Fibroblast of the aortic adventitia (primary cell): ENCODE measurements around the gene DPH6. TPM values are rescaled to one million over a fixed set of nuclear protein-coding genes. Genes with fewer than 3 reads are reported as not detected.
"Not testable (repeated sequence)": the region's sequence is repeated elsewhere in the genome, so short reads cannot be mapped to it uniquely, and the experiment has no call there.

Experiments
- DNase-seq: peaks from one replicate; pipeline ENCODE4 v3.0.0-alpha.2; 2010; ENCODE audit warnings: low read depth
- H3K4me3 ChIP-seq: 2 replicates; pipeline ENCODE4 v1.5.1; 2011; ENCODE audit warnings: low read depth, mild to moderate bottlenecking, control low read depth, low read length, moderate library complexity
- CTCF ChIP-seq: IDR thresholded peaks from 2 replicates; pipeline ENCODE4 v1.5.1; 2011; ENCODE audit warnings: mild to moderate bottlenecking, low read length, control low read depth, inconsistent platforms; ENCODE audit not compliant: insufficient read depth
- total RNA-seq: library from RNA; depleted of rRNA; stranded (reverse); fragments of >200 nt; gene quantifications from 2 replicates; pipeline ENCODE4 v1.2.3, GENCODE V29; 2012; ENCODE audit warnings: low replicate concordance

DPH6 gene
- total RNA-seq, 1 donor, result 23.3 TPM

GRCh38 chr15:35397027-35397426 is 148.9 kb downstream of the DPH6 start:
- DNase-seq, result no peak
- H3K4me3 ChIP-seq, result no peak overlapping the region
- TF ChIP-seq CTCF, result no peak

- DNase-seq, result no peak
- no peak for TF ChIP-seq CTCF
- H3K4me3 ChIP-seq, result no peak overlapping the region
These were observed 151.5 kb downstream of the DPH6 start for GRCh38 chr15:35394416-35394815.

GRCh38 chr15:35393398-35393797 is 152.6 kb downstream of the DPH6 start:
- no peak for DNase-seq
- no peak overlapping the region for H3K4me3 ChIP-seq
- TF ChIP-seq CTCF, result no peak

GRCh38 chr15:35391408-35391984 is 154.5 kb downstream of the DPH6 start:
- not testable (repeated sequence) for DNase-seq, H3K4me3 ChIP-seq

GRCh38 chr15:35383506-35383905 is 162.5 kb downstream of the DPH6 start:
- no peak overlapping the region for H3K4me3 ChIP-seq
- DNase-seq, result no peak
- TF ChIP-seq CTCF, result no peak

GRCh38 chr15:35381328-35381727 is 164.6 kb downstream of the DPH6 start:
- no peak for TF ChIP-seq CTCF
- H3K4me3 ChIP-seq, result no peak overlapping the region
- no peak for DNase-seq

GRCh38 chr15:35379972-35380371 is 166.0 kb downstream of the DPH6 start:
- DNase-seq, result no peak
- no peak overlapping the region for H3K4me3 ChIP-seq
- TF ChIP-seq CTCF, result no peak

GRCh38 chr15:35378454-35378853 is 167.5 kb downstream of the DPH6 start:
- not testable (repeated sequence) for DNase-seq

More at GRCh38 chr15:35378454-35378853, 167.5 kb downstream of the DPH6 start:
- H3K4me3 ChIP-seq, result not testable (repeated sequence)
